Osteocyte (in vitro differentiated cells): ENCODE results near the gene ADAMTSL1. TPM values are rescaled to one million over a fixed set of nuclear protein-coding genes. Genes with fewer than 3 reads are reported as not detected.

Experiments used
- DNase-seq: peaks from one replicate; pipeline ENCODE4 v3.0.0; 2021; ENCODE audit warnings: mixed read lengths; ENCODE audit not compliant: unreplicated experiment; ENCODE audit errors: extremely low spot score
- H3K27ac Mint-ChIP-seq: one replicate; pipeline ENCODE4 v1.8.0; 2021; ENCODE audit warnings: mild to moderate bottlenecking, mixed read lengths; ENCODE audit not compliant: unreplicated experiment
- H3K27me3 Mint-ChIP-seq: one replicate; pipeline ENCODE4 v1.8.0; 2021; ENCODE audit warnings: mixed read lengths; ENCODE audit not compliant: unreplicated experiment
- H3K36me3 Mint-ChIP-seq: one replicate; pipeline ENCODE4 v1.8.0; 2021; ENCODE audit warnings: mixed read lengths; ENCODE audit not compliant: unreplicated experiment
- H3K4me1 Mint-ChIP-seq: one replicate; pipeline ENCODE4 v1.8.0; 2021; ENCODE audit warnings: mixed read lengths; ENCODE audit not compliant: unreplicated experiment
- H3K4me3 Mint-ChIP-seq: one replicate; pipeline ENCODE4 v1.8.0; 2021; ENCODE audit warnings: mild to moderate bottlenecking, moderate library complexity, mixed read lengths; ENCODE audit not compliant: unreplicated experiment
- H3K9me3 Mint-ChIP-seq: one replicate; pipeline ENCODE4 v1.8.0; 2021; ENCODE audit warnings: mixed read lengths; ENCODE audit not compliant: unreplicated experiment
- total RNA-seq: library from RNA; stranded (reverse); gene quantifications from 2 replicates; pipeline ENCODE4 v1.2.1, GENCODE V29; 2021
- TF ChIP-seq, protein P1 (sequence below): fragments of 200-600 bp; sonication (generic); IDR thresholded peaks from 2 replicates; pipeline ENCODE4 v1.5.0; 2021; ENCODE audit warnings: antibody characterized with exemption, mild to moderate bottlenecking, moderate library complexity

The ADAMTSL1 gene
- total RNA-seq, 1 donor from 2014 or later = 1.5 TPM

DNA sequence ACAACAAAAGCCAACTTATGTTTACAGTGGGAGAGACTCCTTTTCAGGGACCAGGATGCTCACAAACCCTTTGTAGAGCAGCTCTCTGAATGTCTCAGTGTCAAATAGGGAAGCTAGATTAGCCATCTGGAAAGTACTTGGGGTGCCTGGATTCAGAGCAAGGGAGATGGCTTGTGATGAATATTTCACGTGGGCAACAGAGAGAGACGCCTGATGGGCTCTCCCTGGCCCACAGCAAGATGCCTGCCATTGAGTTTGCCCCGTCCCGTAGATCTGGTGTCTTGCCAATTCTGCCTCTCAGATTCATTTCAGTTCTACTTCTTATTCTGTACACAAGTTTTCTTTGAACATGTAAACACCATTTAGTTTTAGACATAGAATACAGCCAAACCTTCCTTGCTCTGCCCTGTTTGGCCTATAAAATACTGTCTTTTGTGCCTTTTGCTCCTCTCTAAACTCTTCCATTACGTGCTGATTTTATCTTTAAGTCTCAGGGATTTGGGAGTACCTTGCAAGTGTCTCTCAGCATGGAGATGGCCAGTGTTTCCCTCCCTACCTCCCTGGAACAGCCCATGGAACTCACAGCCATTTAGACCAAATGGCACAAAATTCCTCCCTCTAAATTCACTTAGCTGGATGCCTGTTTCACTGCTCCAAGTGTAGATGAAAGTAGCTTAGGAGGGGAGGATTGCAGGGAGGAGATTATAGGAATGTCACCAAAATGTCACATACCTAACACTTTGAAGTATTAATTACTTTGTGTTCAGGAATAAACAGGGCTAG is 324.7 kb downstream of the ADAMTSL1 start:
- H3K4me3 Mint-ChIP-seq = no peak overlapping the region
- no peak for DNase-seq
- H3K4me1 Mint-ChIP-seq = no peaks in the 10 kb centered on the region
- H3K9me3 Mint-ChIP-seq = peaks cover 5% of the 10 kb centered on the region
- TF ChIP-seq, protein P1, sequence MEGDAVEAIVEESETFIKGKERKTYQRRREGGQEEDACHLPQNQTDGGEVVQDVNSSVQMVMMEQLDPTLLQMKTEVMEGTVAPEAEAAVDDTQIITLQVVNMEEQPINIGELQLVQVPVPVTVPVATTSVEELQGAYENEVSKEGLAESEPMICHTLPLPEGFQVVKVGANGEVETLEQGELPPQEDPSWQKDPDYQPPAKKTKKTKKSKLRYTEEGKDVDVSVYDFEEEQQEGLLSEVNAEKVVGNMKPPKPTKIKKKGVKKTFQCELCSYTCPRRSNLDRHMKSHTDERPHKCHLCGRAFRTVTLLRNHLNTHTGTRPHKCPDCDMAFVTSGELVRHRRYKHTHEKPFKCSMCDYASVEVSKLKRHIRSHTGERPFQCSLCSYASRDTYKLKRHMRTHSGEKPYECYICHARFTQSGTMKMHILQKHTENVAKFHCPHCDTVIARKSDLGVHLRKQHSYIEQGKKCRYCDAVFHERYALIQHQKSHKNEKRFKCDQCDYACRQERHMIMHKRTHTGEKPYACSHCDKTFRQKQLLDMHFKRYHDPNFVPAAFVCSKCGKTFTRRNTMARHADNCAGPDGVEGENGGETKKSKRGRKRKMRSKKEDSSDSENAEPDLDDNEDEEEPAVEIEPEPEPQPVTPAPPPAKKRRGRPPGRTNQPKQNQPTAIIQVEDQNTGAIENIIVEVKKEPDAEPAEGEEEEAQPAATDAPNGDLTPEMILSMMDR = no peak
- H3K27me3 Mint-ChIP-seq = no peaks in the 10 kb centered on the region
- no peak overlapping the region for H3K27ac Mint-ChIP-seq
- no peaks in the 10 kb centered on the region for H3K36me3 Mint-ChIP-seq

DNA sequence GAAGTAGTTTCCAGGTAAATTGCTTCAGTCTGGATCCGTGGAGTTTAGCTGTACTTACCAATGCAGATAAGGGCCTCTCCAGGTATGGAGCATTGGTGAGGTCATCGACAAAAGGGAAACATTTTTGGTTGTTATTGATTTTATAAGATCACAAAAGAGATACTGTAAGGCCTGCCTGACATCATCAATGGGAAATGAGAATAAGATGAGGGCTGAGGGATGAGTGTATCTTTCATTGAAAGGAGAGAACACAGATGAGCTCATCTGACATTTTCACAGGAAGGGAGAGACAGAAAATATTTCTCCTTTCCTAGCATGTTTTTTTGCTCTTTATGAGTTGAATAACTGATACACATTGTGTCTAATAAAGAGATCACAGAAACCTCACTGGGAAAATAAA is 325.5 kb downstream of the ADAMTSL1 start:
- DNase-seq = no peak
- Mint-ChIP-seq H3K27ac (no peak overlapping the region), H3K4me1 (no peaks in the 10 kb centered on the region), H3K4me3 (no peak overlapping the region), H3K27me3 (no peaks in the 10 kb centered on the region), H3K9me3 (peaks cover 5% of the 10 kb centered on the region), H3K36me3 (no peaks in the 10 kb centered on the region)
- TF ChIP-seq, protein P1 = no peak

DNA sequence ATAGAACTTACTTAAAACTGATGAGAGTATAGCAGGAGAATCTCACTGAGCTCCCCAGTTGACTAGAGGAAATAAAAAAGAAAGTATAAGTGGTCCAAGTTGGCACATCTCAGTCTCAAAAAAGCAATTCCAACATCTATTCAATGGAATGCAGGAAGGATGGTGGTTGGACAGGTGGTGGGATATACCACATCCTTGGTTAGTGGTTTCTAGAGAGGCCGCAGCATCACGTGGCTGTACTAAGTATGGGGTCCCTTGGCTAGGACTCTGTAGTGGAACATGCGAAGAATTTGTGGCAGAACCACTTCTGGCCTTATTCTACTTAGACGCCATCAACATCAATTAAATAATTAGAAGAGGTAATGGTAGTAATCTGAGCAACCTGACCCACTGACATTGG is 326.6 kb downstream of the ADAMTSL1 start:
- Mint-ChIP-seq H3K4me1 (no peaks in the 10 kb centered on the region), H3K27ac (no peak overlapping the region), H3K4me3 (no peak overlapping the region), H3K27me3 (no peaks in the 10 kb centered on the region), H3K36me3 (no peaks in the 10 kb centered on the region), H3K9me3 (peaks cover 5% of the 10 kb centered on the region)
- TF ChIP-seq, protein P1 = no peak
- no peak for DNase-seq

DNA sequence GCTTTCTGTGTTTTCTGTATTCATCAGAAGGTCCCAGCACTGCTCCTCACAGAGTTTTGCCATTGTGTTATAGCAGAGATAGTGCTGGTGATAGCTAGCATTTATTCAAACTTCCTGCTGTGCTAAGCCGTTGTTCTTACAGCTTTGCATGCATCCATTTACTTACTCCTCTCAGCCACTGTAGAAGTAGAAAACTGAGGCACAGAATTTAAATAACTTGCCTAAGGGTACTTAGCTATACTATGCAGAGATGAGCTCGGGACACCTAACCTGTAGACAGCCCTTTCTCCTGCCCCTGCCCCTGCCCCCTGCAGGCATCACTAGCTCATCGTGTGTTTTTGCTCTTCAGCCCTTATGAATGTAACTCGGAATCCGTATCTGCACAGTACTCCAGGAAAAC is 331.4 kb downstream of the ADAMTSL1 start:
- DNase-seq = no peak
- H3K4me3 Mint-ChIP-seq = no peak overlapping the region
- H3K27ac Mint-ChIP-seq = no peak overlapping the region
- peaks cover 5% of the 10 kb centered on the region for H3K9me3 Mint-ChIP-seq
- H3K27me3 Mint-ChIP-seq = no peaks in the 10 kb centered on the region
- H3K36me3 Mint-ChIP-seq = no peaks in the 10 kb centered on the region
- H3K4me1 Mint-ChIP-seq = no peaks in the 10 kb centered on the region
- TF ChIP-seq, protein P1 = no peak

DNA sequence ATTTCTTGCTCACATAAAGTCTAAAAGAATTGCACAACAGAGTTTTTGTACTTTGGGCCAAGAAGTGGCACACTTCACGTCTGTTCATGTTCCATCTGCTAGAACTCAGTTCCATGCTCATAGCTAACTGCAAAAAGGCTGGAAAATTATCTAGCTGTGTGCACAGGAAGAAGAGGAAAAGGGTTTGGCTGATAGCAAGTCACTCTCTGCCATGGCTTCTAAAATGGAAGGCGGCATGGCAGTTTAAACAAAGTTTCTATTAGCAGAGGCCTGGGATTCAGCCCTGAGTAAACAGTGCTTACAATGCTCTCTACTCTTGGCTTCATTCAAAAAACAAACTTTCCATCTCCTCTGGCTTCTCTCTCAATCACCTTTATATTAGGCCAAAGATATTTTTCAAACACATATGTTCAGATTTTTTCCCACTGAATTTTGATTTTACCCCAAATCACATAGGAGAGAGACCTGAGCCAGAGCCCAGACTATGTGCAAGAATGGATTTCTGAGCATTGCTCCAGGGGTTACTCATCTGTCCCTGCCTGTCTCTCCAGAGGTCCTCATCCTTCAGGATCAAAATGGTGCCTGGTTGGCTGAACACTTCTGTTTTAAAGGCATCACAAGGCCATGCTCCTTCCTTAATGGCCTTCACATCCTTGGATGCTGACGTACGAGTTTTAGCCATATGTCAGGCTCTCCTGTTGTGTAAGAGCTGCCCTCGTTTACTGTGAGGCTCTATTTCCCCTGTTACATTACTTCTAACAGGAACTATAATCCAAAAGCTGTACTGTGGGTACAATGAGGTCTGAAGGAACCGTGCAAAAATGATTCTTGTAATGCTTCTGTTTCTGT is 332.5 kb downstream of the ADAMTSL1 start:
- Mint-ChIP-seq H3K4me1 (no peaks in the 10 kb centered on the region), H3K27me3 (no peaks in the 10 kb centered on the region), H3K9me3 (peaks cover 3% of the 10 kb centered on the region), H3K27ac (no peak overlapping the region), H3K4me3 (no peak overlapping the region), H3K36me3 (no peaks in the 10 kb centered on the region)
- TF ChIP-seq, protein P1 = no peak
- no peak for DNase-seq
